Right renal pelvis (tissue), 4 donors: ENCODE measurements around the gene PGGHG. TPM values are rescaled to one million over a fixed set of nuclear protein-coding genes. Genes with fewer than 3 reads are reported as not detected.

ENCODE experiments used
- DNase-seq, 4 donors: peaks; one replicate each; pipeline ENCODE4 v3.0.0-alpha.2; 2013; ENCODE audit warnings: low read depth in 4 of 4, low spot score in 3 of 4, missing footprints in 1 of 4
- polyA plus RNA-seq, 4 donors: library from polyadenylated mRNA; unstranded; fragments of 120-200 nt; gene quantifications; one replicate each; pipeline ENCODE4 v1.2.1, GENCODE V29; 2013; ENCODE audit not compliant: insufficient read length in 4 of 4

The PGGHG gene
- polyA plus RNA-seq, 4 donors: 14.8 to 25.7 (median 19.4) TPM

DNA sequence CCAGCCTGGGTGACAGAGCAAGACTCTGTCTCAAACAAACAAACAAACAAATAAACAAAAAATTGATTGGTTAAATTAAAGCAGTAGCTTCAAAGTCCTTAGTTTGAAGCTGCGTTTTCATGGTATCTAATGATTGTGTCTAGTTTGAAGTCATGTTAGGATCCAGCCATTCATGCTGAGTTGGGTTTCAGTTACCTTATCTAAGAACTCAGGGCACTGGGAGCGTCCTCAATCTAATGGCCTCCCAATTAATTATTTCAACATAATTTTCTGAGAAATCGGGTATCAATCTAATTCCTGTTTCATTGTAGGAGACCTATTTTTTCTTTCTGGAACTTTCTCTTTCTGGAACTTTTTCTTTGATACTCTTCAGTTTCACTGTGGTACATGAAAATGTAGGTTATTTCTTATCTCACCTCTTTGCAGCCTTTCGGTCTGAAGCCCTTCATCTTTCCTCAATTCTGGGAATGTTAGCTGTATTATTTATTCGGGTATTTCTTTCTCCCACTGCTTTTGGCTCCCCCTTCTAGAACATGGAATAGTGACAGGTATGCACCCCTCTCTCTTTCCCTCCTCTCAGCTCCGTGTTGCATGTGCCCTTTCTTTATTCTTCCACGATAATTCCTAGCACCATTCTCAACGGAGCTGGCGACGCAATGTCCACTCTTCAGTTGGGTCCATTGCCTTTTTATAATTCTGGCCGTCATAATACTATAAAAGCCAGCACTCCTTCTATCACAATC is 56.1 kb downstream of the PGGHG start:
- DNase-seq: no peak

Other genes starting within 250 kb of the PGGHG start
- 1 to 10 TPM in 1 of 4 donors, under 1 TPM in 1, not detected in 2; 0.83 to 1.3 TPM for gene SCGB1C1, start 96.0 kb upstream of the PGGHG start, polyA plus RNA-seq
- gene BET1L, start 81.7 kb upstream of the PGGHG start, polyA plus RNA-seq: 10 to 100 TPM; 44.5 to 49.5 (median 47.1) TPM
- gene RIC8A, start 81.4 kb upstream of the PGGHG start, polyA plus RNA-seq: 10 to 100 TPM; 73.5 to 97.6 (median 81.7) TPM
- 10 to 100 TPM; 25.5 to 33.8 (median 30.5) TPM for gene SIRT3, start 52.8 kb upstream of the PGGHG start, polyA plus RNA-seq
- 100 to 1,000 TPM; 131 to 151 (median 138) TPM for gene PSMD13, start 52.1 kb upstream of the PGGHG start, polyA plus RNA-seq
- under 1 TPM; 0.20 to 0.80 (median 0.36) TPM for gene NLRP6, start 10.7 kb upstream of the PGGHG start, polyA plus RNA-seq
- under 1 TPM in 2 of 4 donors, not detected in 2; 0.34 to 0.48 TPM for gene IFITM5, start 10.4 kb downstream of the PGGHG start, polyA plus RNA-seq
- gene IFITM2, start 18.7 kb downstream of the PGGHG start, polyA plus RNA-seq: 100 to 1,000 TPM; 194 to 242 (median 224) TPM
- 10 to 100 TPM; 34.1 to 44.9 (median 39.9) TPM for gene IFITM1, start 24.9 kb downstream of the PGGHG start, polyA plus RNA-seq
- gene IFITM3, start 31.7 kb downstream of the PGGHG start, polyA plus RNA-seq: 100 to 1,000 TPM; 400 to 486 (median 421) TPM
- 10 to 100 TPM; 57.3 to 83.9 (median 61.4) TPM for gene B4GALNT4, start 80.4 kb downstream of the PGGHG start, polyA plus RNA-seq
- gene PKP3, start 105.1 kb downstream of the PGGHG start, polyA plus RNA-seq: 1 to 10 TPM; 4.0 to 7.4 (median 5.2) TPM
- 10 to 100 TPM; 33.4 to 64.4 (median 36.7) TPM for gene SIGIRR, start 125.9 kb downstream of the PGGHG start, polyA plus RNA-seq
- 10 to 100 TPM in 1 of 4 donors, 1 to 10 TPM in 3; 7.8 to 12.7 (median 9.6) TPM for gene ANO9, start 152.9 kb downstream of the PGGHG start, polyA plus RNA-seq
- gene PTDSS2, start 161.2 kb downstream of the PGGHG start, polyA plus RNA-seq: 10 to 100 TPM; 30.1 to 41.4 (median 32.5) TPM
- gene RNH1, start 218.1 kb downstream of the PGGHG start, polyA plus RNA-seq: 100 to 1,000 TPM in 1 of 4 donors, 10 to 100 TPM in 3; 80.9 to 120 (median 86.6) TPM
- gene HRAS, start 246.4 kb downstream of the PGGHG start, polyA plus RNA-seq: 10 to 100 TPM; 39.5 to 57.2 (median 41.2) TPM
- 1 to 10 TPM; 3.3 to 5.2 (median 4.1) TPM for gene LRRC56, start 248.4 kb downstream of the PGGHG start, polyA plus RNA-seq